ENCODE data around the gene DDX1.

DNA sequence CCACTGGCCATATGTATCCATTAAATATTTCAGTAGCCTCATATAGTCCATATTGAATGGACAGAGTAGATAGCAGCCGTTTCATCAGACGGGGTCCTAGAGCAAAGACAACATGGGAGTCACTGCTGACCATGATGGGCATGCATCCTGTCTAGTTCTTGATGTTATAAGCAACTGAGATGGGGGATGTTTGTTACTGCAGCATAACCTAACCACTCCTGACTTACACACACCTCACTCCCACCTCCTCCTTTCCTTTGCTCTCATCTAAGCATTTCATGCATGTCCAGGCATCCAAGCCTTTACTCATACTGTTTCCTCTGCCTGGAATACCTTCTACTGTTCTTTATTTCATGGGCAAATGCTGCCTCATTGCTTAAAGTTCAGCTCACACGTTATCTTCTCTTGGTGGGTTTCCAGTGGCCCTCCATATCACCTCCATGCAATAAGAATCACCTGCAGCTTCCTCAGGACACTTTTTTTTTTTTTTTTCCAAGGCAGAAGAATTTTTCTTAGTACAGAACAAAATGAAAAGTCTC lies 87.8 kb downstream of the DDX1 start:
- TF ChIP-seq, protein P1, sequence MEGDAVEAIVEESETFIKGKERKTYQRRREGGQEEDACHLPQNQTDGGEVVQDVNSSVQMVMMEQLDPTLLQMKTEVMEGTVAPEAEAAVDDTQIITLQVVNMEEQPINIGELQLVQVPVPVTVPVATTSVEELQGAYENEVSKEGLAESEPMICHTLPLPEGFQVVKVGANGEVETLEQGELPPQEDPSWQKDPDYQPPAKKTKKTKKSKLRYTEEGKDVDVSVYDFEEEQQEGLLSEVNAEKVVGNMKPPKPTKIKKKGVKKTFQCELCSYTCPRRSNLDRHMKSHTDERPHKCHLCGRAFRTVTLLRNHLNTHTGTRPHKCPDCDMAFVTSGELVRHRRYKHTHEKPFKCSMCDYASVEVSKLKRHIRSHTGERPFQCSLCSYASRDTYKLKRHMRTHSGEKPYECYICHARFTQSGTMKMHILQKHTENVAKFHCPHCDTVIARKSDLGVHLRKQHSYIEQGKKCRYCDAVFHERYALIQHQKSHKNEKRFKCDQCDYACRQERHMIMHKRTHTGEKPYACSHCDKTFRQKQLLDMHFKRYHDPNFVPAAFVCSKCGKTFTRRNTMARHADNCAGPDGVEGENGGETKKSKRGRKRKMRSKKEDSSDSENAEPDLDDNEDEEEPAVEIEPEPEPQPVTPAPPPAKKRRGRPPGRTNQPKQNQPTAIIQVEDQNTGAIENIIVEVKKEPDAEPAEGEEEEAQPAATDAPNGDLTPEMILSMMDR (IDR thresholded peaks at IDR 0.05 in 2 of 3, conservative IDR thresholded peaks at IDR 0.05 in 1 of 3; ENCODE audit: control insufficient read depth in 2 of 3, extremely low read depth in 1 of 3, insufficient read depth in 1 of 3, low read depth in 3 of 3, low read length in 3 of 3), result no peak
- TF ChIP-seq SP1 (IDR thresholded peaks at IDR 0.05; ENCODE audit: low read depth, low read length) (no peak), NFYB (IDR thresholded peaks at IDR 0.05; ENCODE audit: insufficient read depth, low read depth, low read length) (no peak), NR2F1 (conservative IDR thresholded peaks at IDR 0.05) (no peak), POU2F2 (IDR thresholded peaks at IDR 0.05; ENCODE audit: borderline replicate concordance, low read depth, low read length) (no peak), RFX5 (IDR thresholded peaks at IDR 0.05; ENCODE audit: low read depth, low read length) (no peak), ZZZ3 (IDR thresholded peaks at IDR 0.05; ENCODE audit: control insufficient read depth, insufficient read length, low read depth) (no peak), TARDBP (IDR thresholded peaks at IDR 0.05; ENCODE audit: borderline replicate concordance) (no peak), EP300 (IDR thresholded peaks at IDR 0.05; ENCODE audit: borderline replicate concordance in 1 of 2, control insufficient read depth in 1 of 2, low read depth in 2 of 2, low read length in 2 of 2) (no peak), POLR2AphosphoS5 (IDR thresholded peaks at IDR 0.05; ENCODE audit: low read length) (no peak), CBX3 (IDR thresholded peaks at IDR 0.05; ENCODE audit: borderline replicate concordance, low read depth) (no peak)
- TF ChIP-seq, protein P2, sequence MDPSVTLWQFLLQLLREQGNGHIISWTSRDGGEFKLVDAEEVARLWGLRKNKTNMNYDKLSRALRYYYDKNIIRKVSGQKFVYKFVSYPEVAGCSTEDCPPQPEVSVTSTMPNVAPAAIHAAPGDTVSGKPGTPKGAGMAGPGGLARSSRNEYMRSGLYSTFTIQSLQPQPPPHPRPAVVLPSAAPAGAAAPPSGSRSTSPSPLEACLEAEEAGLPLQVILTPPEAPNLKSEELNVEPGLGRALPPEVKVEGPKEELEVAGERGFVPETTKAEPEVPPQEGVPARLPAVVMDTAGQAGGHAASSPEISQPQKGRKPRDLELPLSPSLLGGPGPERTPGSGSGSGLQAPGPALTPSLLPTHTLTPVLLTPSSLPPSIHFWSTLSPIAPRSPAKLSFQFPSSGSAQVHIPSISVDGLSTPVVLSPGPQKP (IDR thresholded peaks at IDR 0.05; ENCODE audit: low read depth, low read length), result no peak
- TF ChIP-seq, protein P3, sequence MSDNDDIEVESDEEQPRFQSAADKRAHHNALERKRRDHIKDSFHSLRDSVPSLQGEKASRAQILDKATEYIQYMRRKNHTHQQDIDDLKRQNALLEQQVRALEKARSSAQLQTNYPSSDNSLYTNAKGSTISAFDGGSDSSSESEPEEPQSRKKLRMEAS (IDR thresholded peaks at IDR 0.05; ENCODE audit: low read depth, low read length), result no peak
